SU-DHL-6 (cell line): ENCODE measurements around the gene SERPINB6.
"Not testable (repeated sequence)": the region's sequence is repeated elsewhere in the genome, so short reads cannot be mapped to it uniquely, and the experiment has no call there.

Source experiments
- H2AFZ ChIP-seq: fragments of 200-600 bp; sonication (generic); 2 replicates; pipeline ENCODE4 v1.6.1; 2014; ENCODE audit warnings: low read depth, mild to moderate bottlenecking, moderate library complexity, mixed read lengths, antibody characterized with exemption, low read length; ENCODE audit not compliant: severe bottlenecking
- H3F3A ChIP-seq: fragments of 200-600 bp; shearing (Covaris generic); 2 replicates; pipeline ENCODE4 v1.6.0; 2016; ENCODE audit warnings: antibody characterized with exemption, mild to moderate bottlenecking; ENCODE audit not compliant: insufficient read depth
- H3K27ac ChIP-seq: fragments of 200-600 bp; sonication (generic); 2 replicates; pipeline ENCODE4 v1.5.1; 2016; ENCODE audit warnings: low read depth, mild to moderate bottlenecking, low read length, moderate library complexity, mixed read lengths
- H3K27me3 ChIP-seq: fragments of 200-600 bp; sonication (generic), shearing (Covaris generic); 2 replicates; pipeline ENCODE4 v1.6.0; 2014; ENCODE audit warnings: mild to moderate bottlenecking, low read length
- H3K36me3 ChIP-seq: fragments of 200-600 bp; sonication (generic); 2 replicates; pipeline ENCODE4 v1.6.1; 2014; ENCODE audit warnings: mild to moderate bottlenecking, low read length, mixed read lengths
- H3K4me2 ChIP-seq: fragments of 300-600, 200-600 bp; shearing (Covaris generic), sonication (generic); 2 replicates; pipeline ENCODE4 v1.6.0; 2014; ENCODE audit warnings: low read length, low read depth, mild to moderate bottlenecking; ENCODE audit not compliant: poor library complexity, severe bottlenecking
- H3K4me3 ChIP-seq: fragments of 200-600 bp; sonication (generic); 2 replicates; pipeline ENCODE4 v1.5.1; 2014; ENCODE audit warnings: antibody characterized with exemption, low read length, mild to moderate bottlenecking, mixed read lengths; ENCODE audit not compliant: insufficient read depth, poor library complexity, severe bottlenecking
- H3K79me2 ChIP-seq: fragments of 200-600 bp; sonication (generic); 2 replicates; pipeline ENCODE4 v1.6.1; 2014; ENCODE audit warnings: mild to moderate bottlenecking, low read length, moderate library complexity; ENCODE audit not compliant: insufficient read depth
- H3K9ac ChIP-seq: fragments of 200-600 bp; sonication (generic); 2 replicates; pipeline ENCODE4 v1.7.0; 2014; ENCODE audit warnings: mild to moderate bottlenecking, low read length
- H3K9me2 ChIP-seq: fragments of 200-600 bp; sonication (generic); replicated peaks from 2 replicates; pipeline ENCODE4 v1.6.1; 2014; ENCODE audit warnings: low read length; ENCODE audit not compliant: insufficient read depth
- H3K9me3 ChIP-seq: fragments of 200-600 bp; sonication (generic); 2 replicates; pipeline ENCODE4 v1.6.1; 2014; ENCODE audit warnings: low read length, mixed read lengths; ENCODE audit not compliant: insufficient read depth
- H4K20me1 ChIP-seq: fragments of 200-600 bp; sonication (generic); 2 replicates; pipeline ENCODE4 v1.6.1; 2014; ENCODE audit warnings: low read depth, mild to moderate bottlenecking, antibody characterized with exemption, low read length, moderate library complexity, mixed read lengths
- CTCF ChIP-seq: fragments of 200-600 bp; sonication (generic); IDR thresholded peaks from one replicate; pipeline ENCODE4 v1.5.1; 2017; ENCODE audit warnings: antibody characterized with exemption, mild to moderate bottlenecking, low read length, moderate library complexity; ENCODE audit not compliant: insufficient read depth, poor library complexity, severe bottlenecking
- EZH2phosphoT487 ChIP-seq: fragments of 200-600 bp; sonication (generic), shearing (Covaris generic); conservative IDR thresholded peaks from 2 replicates; pipeline ENCODE4 v1.6.1; 2018; ENCODE audit warnings: mild to moderate bottlenecking, antibody characterized with exemption, low read length, moderate library complexity, mixed read lengths

Gene SERPINB6

GRCh38 chr6:2931055-2931454 is 40.3 kb downstream of the SERPINB6 start:
- TF ChIP-seq EZH2phosphoT487: no peak
- TF ChIP-seq CTCF: no peak
- Histone ChIP-seq H3K4me2 (no peak overlapping the region), H3F3A (no peaks in the 10 kb centered on the region), H3K4me3 (no peak overlapping the region), H3K36me3 (0 out of 2 replicates have a peak, but pooled peaks cover 3% of the 10 kb centered on the region), H3K27ac (no peak overlapping the region), H3K9me2 (no peaks in the 10 kb centered on the region), H4K20me1 (no peaks in the 10 kb centered on the region), H3K79me2 (no peaks in the 10 kb centered on the region), H3K9me3 (peaks cover 7% of the 10 kb centered on the region; the same call in 1 of the 2 replicates), H2AFZ (no peak overlapping the region), H3K27me3 (no peaks in the 10 kb centered on the region), H3K9ac (no peak overlapping the region)

- not testable (repeated sequence) for H3K27me3 ChIP-seq, H3K79me2 ChIP-seq, H3K4me3 ChIP-seq, H3K4me2 ChIP-seq, H3K9me2 ChIP-seq, H3K9me3 ChIP-seq, H3F3A ChIP-seq, H4K20me1 ChIP-seq, H2AFZ ChIP-seq, H3K36me3 ChIP-seq, H3K9ac ChIP-seq, H3K27ac ChIP-seq
Observed at GRCh38 chr6:2927931-2928330, 43.4 kb downstream of the SERPINB6 start.

GRCh38 chr6:2925842-2926747 is 45.3 kb downstream of the SERPINB6 start:
- not testable (repeated sequence) for H4K20me1 ChIP-seq, H3K27ac ChIP-seq, H2AFZ ChIP-seq, H3K9me3 ChIP-seq, H3K4me3 ChIP-seq, H3K27me3 ChIP-seq, H3F3A ChIP-seq, H3K36me3 ChIP-seq, H3K9ac ChIP-seq, H3K9me2 ChIP-seq, H3K79me2 ChIP-seq, H3K4me2 ChIP-seq

- Histone ChIP-seq H3K4me2 (no peak overlapping the region), H3K9ac (no peak overlapping the region), H3F3A (no peaks in the 10 kb centered on the region; the same call in 1 of the 2 replicates), H3K36me3 (no peaks in the 10 kb centered on the region), H3K9me2 (no peaks in the 10 kb centered on the region), H2AFZ (no peak overlapping the region), H3K79me2 (no peaks in the 10 kb centered on the region), H3K27ac (no peak overlapping the region), H3K4me3 (no peak overlapping the region), H4K20me1 (no peaks in the 10 kb centered on the region), H3K9me3 (no peaks in the 10 kb centered on the region), H3K27me3 (no peaks in the 10 kb centered on the region)
- TF ChIP-seq CTCF (no peak), EZH2phosphoT487 (no peak)
Observed at GRCh38 chr6:2921520-2922115, 49.7 kb downstream of the SERPINB6 start.
